ENCODE results near the gene P2RY2. TPM values are rescaled to one million over a fixed set of nuclear protein-coding genes. Genes with fewer than 3 reads are reported as not detected.

Gene P2RY2
- total and polyA plus RNA-seq, 9 of the 15 experiments (the other 6 are each of a cell fraction or from before 2014, with no cell fraction given), result not detected

DNA sequence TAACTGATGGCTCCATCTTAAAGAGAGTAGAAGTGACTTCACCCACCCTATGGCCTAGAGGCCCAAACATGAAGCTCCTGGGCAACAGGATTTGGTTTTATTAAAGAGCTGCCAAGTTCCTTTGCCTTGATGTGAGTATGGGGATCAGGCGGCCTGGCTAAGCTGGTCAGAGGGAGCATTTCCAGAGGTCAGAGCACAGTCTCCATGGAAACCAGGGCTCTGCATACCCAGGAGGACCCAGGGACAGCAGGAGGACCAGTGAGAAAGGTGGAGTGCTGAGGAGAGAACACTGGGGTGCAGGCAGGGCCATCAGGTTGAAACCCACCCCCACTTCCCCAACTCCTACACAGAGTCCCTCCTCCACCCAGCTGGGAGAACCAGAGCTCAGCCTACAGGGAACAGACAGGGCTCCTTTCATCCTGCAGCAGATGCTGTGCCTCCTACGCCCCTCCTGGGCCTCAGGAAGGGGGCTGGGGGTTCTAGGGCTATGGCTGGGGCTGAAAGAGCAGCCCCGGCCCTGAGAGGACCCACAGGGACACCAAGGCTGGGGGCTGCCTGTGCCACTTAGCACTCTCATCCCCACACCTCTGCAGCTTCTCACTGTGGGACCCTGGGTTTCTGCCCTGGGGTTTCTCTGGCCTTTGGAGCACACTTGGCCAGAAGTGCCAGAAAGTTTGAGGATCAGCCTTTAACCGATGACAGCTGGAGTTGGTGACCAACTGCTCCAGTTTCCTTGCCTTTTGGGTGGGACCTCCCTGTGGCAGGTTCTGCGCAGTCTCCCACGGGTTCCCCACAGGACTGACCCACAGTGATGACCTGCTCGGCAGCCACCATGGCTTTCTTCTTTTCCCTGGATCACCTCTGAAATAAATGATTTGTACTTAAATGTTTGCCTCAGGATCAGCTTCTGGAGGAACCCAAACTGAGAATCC is 40.3 kb downstream of the P2RY2 start (continued):
- TF ChIP-seq, protein P1, sequence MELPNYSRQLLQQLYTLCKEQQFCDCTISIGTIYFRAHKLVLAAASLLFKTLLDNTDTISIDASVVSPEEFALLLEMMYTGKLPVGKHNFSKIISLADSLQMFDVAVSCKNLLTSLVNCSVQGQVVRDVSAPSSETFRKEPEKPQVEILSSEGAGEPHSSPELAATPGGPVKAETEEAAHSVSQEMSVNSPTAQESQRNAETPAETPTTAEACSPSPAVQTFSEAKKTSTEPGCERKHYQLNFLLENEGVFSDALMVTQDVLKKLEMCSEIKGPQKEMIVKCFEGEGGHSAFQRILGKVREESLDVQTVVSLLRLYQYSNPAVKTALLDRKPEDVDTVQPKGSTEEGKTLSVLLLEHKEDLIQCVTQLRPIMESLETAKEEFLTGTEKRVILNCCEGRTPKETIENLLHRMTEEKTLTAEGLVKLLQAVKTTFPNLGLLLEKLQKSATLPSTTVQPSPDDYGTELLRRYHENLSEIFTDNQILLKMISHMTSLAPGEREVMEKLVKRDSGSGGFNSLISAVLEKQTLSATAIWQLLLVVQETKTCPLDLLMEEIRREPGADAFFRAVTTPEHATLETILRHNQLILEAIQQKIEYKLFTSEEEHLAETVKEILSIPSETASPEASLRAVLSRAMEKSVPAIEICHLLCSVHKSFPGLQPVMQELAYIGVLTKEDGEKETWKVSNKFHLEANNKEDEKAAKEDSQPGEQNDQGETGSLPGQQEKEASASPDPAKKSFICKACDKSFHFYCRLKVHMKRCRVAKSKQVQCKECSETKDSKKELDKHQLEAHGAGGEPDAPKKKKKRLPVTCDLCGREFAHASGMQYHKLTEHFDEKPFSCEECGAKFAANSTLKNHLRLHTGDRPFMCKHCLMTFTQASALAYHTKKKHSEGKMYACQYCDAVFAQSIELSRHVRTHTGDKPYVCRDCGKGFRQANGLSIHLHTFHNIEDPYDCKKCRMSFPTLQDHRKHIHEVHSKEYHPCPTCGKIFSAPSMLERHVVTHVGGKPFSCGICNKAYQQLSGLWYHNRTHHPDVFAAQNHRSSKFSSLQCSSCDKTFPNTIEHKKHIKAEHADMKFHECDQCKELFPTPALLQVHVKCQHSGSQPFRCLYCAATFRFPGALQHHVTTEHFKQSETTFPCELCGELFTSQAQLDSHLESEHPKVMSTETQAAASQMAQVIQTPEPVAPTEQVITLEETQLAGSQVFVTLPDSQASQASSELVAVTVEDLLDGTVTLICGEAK (IDR thresholded peaks at IDR 0.05), result no peak
- TF ChIP-seq, protein P1 (CRISPR knock-in tag; IDR thresholded peaks at IDR 0.05), result no peak
- TF ChIP-seq RFX5 (IDR thresholded peaks at IDR 0.05; ENCODE audit: low read depth, low read length), result no peak
- no peak for TF ChIP-seq NFRKB (IDR thresholded peaks at IDR 0.05; ENCODE audit: low read depth)
- TF ChIP-seq HSF4 (CRISPR knock-in tag; IDR thresholded peaks at IDR 0.05; ENCODE audit: borderline replicate concordance), result no peak
- no peak for TF ChIP-seq SRF (CRISPR knock-in tag; IDR thresholded peaks at IDR 0.05)
- TF ChIP-seq TOE1 (IDR thresholded peaks at IDR 0.05; ENCODE audit: borderline replicate concordance), result no peak
- no peak for TF ChIP-seq TOE1 (CRISPR knock-in tag; IDR thresholded peaks at IDR 0.05; ENCODE audit: borderline replicate concordance, low read depth)
- TF ChIP-seq TAF7 (tag; IDR thresholded peaks at IDR 0.05), result no peak
- TF ChIP-seq NR2C1 (IDR thresholded peaks at IDR 0.05), result no peak
- TF ChIP-seq NR2C1 (tag; IDR thresholded peaks at IDR 0.05), result no peak
- TF ChIP-seq, protein P2, sequence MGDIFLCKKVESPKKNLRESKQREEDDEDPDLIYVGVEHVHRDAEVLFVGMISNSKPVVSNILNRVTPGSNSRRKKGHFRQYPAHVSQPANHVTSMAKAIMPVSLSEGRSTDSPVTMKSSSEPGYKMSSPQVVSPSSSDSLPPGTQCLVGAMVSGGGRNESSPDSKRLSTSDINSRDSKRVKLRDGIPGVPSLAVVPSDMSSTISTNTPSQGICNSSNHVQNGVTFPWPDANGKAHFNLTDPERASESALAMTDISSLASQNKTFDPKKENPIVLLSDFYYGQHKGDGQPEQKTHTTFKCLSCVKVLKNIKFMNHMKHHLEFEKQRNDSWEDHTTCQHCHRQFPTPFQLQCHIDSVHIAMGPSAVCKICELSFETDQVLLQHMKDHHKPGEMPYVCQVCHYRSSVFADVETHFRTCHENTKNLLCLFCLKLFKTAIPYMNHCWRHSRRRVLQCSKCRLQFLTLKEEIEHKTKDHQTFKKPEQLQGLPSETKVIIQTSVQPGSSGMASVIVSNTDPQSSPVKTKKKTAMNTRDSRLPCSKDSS (IDR thresholded peaks at IDR 0.05; ENCODE audit: low read depth, partially characterized antibody), result no peak
- no peak for TF ChIP-seq BACH1 (tag; IDR thresholded peaks at IDR 0.05)
- TF ChIP-seq ZNF589 (CRISPR knock-in tag; IDR thresholded peaks at IDR 0.05; ENCODE audit: low read depth), result no peak
- no peak for TF ChIP-seq ZNF239 (CRISPR knock-in tag; IDR thresholded peaks at IDR 0.05)
- no peak for TF ChIP-seq RUNX1 (IDR thresholded peaks at IDR 0.05; ENCODE audit: low read depth)

All from K562 (cell line).